Stimulated activated naive B cell treated with anti-CD40 and anti-IgM and Interleukin-4, amounts not matched to agents 10 μg/mL and 1 μg/mL and 100 μg/mL, for 72 hours (primary cell): Measurements from ENCODE around the gene S100A16.

Experiments
- ATAC-seq, 2 donors: fragments of 150-1000 bp; cut with Tn5 transposase; replicated peaks; 2 replicates each; pipeline ENCODE4 v1.10.0; 2021; ENCODE audit warnings: moderate library complexity in 1 of 2
- DNase-seq: peaks from one replicate; pipeline ENCODE4 v3.0.0; 2021
- H3K27ac Mint-ChIP-seq: one replicate; pipeline ENCODE4 v1.8.0; 2022; ENCODE audit warnings: mild to moderate bottlenecking, mixed read lengths
- H3K27me3 Mint-ChIP-seq, 2 donors: one replicate each; pipeline ENCODE4 v1.8.0; 2022; ENCODE audit warnings: mixed read lengths in 2 of 2
- H3K36me3 Mint-ChIP-seq, 2 donors: one replicate each; pipeline ENCODE4 v1.8.0; 2022; ENCODE audit warnings: mixed read lengths in 2 of 2, mild to moderate bottlenecking in 1 of 2
- H3K4me1 Mint-ChIP-seq, 2 donors: one replicate each; pipeline ENCODE4 v1.8.0; 2022; ENCODE audit warnings: mixed read lengths in 2 of 2, mild to moderate bottlenecking in 1 of 2
- H3K4me3 Mint-ChIP-seq, 2 donors: one replicate each; pipeline ENCODE4 v1.8.0; 2022; ENCODE audit warnings: mild to moderate bottlenecking in 2 of 2, mixed read lengths in 2 of 2, moderate library complexity in 1 of 2
- H3K9me3 Mint-ChIP-seq, 2 donors: one replicate each; pipeline ENCODE4 v1.8.0; 2022; ENCODE audit warnings: mixed read lengths in 2 of 2, mild to moderate bottlenecking in 1 of 2

The S100A16 gene

DNA sequence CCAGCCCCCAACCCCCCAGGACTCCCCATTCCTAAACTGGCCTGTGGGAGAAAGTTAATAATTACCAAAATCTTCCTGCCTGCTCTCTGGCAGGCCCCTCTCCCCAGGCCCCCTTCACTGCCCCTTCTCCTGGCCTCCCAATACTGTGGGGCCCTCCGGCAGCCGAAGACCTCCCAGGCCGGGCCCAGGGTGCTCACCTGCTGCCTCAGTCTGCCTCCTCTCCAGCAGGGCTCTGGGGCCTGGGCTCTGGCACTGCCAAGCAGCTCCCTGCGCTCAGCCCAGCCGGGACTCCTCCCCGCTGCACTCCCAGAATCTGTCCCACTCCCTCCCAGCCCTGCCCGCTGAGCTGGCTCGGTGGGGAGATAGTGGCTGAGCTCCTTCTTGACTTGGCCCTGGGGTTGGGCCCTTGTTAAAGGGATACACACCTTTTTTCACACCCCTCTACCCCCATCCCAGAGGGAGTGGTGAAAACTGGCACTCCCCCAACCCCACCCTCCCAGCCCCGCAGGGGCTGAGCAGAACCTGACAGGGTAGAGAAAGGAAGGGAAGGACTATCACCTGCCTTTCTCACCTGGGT, at the start of gene S100A16:
TSS of gene S100A16 (minus strand) at position 383 of the 577 bp plus-strand sequence. CDS start 4,986 bp downstream, outside the sequence.
- H3K27me3 Mint-ChIP-seq, result peaks cover 0 to 5% of the 10 kb centered on the region in 2 donors
- no peaks in the 10 kb centered on the region for H3K36me3 Mint-ChIP-seq
- no peak within 1 kb of the TSS for H3K4me3 Mint-ChIP-seq
- H3K9me3 Mint-ChIP-seq, result no peaks in the 10 kb centered on the region
- DNase-seq (no peak), ATAC-seq (no peak)
- peak within 1 kb of the TSS; percentile 49 for H3K27ac Mint-ChIP-seq
- peaks cover 24 to 28% of the 10 kb centered on the region in 2 donors for H3K4me1 Mint-ChIP-seq

- H3K9me3 Mint-ChIP-seq, result no peaks in the 10 kb centered on the region
- peaks cover 43 to 47% of the 10 kb centered on the region in 2 donors for H3K36me3 Mint-ChIP-seq
- ATAC-seq, result no peak
- no peak for DNase-seq
- peak overlapping the region; percentile 65 for H3K27ac Mint-ChIP-seq
- H3K4me1 Mint-ChIP-seq, result peaks cover 12 to 25% of the 10 kb centered on the region in 2 donors
- H3K27me3 Mint-ChIP-seq, result no peaks in the 10 kb centered on the region
- H3K4me3 Mint-ChIP-seq, result no peak overlapping the region
Measured at GRCh38 chr1:153662269-153662668, 49.3 kb upstream of the S100A16 start.

GRCh38 chr1:153661111-153661708, 48.3 kb upstream of the S100A16 start:
- Mint-ChIP-seq H3K27ac (peak overlapping the region; percentile 47), H3K4me1 (peaks cover 12 to 25% of the 10 kb centered on the region in 2 donors), H3K9me3 (no peaks in the 10 kb centered on the region), H3K36me3 (peaks cover 35 to 40% of the 10 kb centered on the region in 2 donors), H3K4me3 (no peak overlapping the region), H3K27me3 (no peaks in the 10 kb centered on the region)
- ATAC-seq, result no peak
- no peak for DNase-seq

GRCh38 chr1:153659656-153660055, 46.7 kb upstream of the S100A16 start:
- Mint-ChIP-seq H3K27ac (peak overlapping the region; percentile 59), H3K27me3 (no peaks in the 10 kb centered on the region), H3K9me3 (no peaks in the 10 kb centered on the region), H3K36me3 (peaks cover 24 to 29% of the 10 kb centered on the region in 2 donors), H3K4me3 (peak overlapping the region; percentile 97 to 99), H3K4me1 (peaks cover 12 to 25% of the 10 kb centered on the region in 2 donors)
- DNase-seq, result no peak
- no peak for ATAC-seq

GRCh38 chr1:153659175-153659534, 46.2 kb upstream of the S100A16 start:
- no peaks in the 10 kb centered on the region for H3K27me3 Mint-ChIP-seq
- no peaks in the 10 kb centered on the region for H3K9me3 Mint-ChIP-seq
- peak overlapping the region; percentile 94 for H3K27ac Mint-ChIP-seq
- ATAC-seq (no peak), DNase-seq (no peak)
- peak overlapping the region; percentile 97 to 99 for H3K4me3 Mint-ChIP-seq
- peaks cover 21 to 26% of the 10 kb centered on the region in 2 donors for H3K36me3 Mint-ChIP-seq
- peaks cover 12 to 25% of the 10 kb centered on the region in 2 donors for H3K4me1 Mint-ChIP-seq

- ATAC-seq (peak; percentile 99), DNase-seq (peak; percentile 90)
- peak within 1 kb of the TSS; percentile 97 to 99 for H3K4me3 Mint-ChIP-seq
- peak within 1 kb of the TSS; percentile 94 for H3K27ac Mint-ChIP-seq
- H3K27me3 Mint-ChIP-seq, result no peaks in the 10 kb centered on the region
- H3K36me3 Mint-ChIP-seq, result peaks cover 17 to 21% of the 10 kb centered on the region in 2 donors
- no peaks in the 10 kb centered on the region for H3K9me3 Mint-ChIP-seq
- H3K4me1 Mint-ChIP-seq, result peaks cover 12 to 25% of the 10 kb centered on the region in 2 donors
Measured at GRCh38 chr1:153658400-153659174, 45.6 kb upstream of the S100A16 start, which contains the start of gene SNAPIN. TSS of gene SNAPIN (plus strand) at chr1:153658703. CDS start at chr1:153658744, 41 bp downstream.

GRCh38 chr1:153655333-153655732, 42.4 kb upstream of the S100A16 start:
- Mint-ChIP-seq H3K36me3 (peaks cover 0 to 3% of the 10 kb centered on the region in 2 donors), H3K27ac (no peak overlapping the region), H3K9me3 (no peaks in the 10 kb centered on the region), H3K4me3 (no peak overlapping the region), H3K27me3 (no peaks in the 10 kb centered on the region), H3K4me1 (peaks cover 5 to 15% of the 10 kb centered on the region in 2 donors)
- DNase-seq (no peak), ATAC-seq (no peak)

- peaks cover 0 to 3% of the 10 kb centered on the region in 2 donors for H3K36me3 Mint-ChIP-seq
- peaks cover 0 to under 1% of the 10 kb centered on the region in 2 donors for H3K4me1 Mint-ChIP-seq
- H3K9me3 Mint-ChIP-seq, result no peaks in the 10 kb centered on the region
- no peak overlapping the region for H3K27ac Mint-ChIP-seq
- H3K4me3 Mint-ChIP-seq, result no peak overlapping the region
- ATAC-seq (no peak), DNase-seq (no peak)
- H3K27me3 Mint-ChIP-seq, result no peaks in the 10 kb centered on the region
Measured at GRCh38 chr1:153652805-153653500, 40.0 kb upstream of the S100A16 start.

- H3K27ac Mint-ChIP-seq, result no peak overlapping the region
- no peak overlapping the region for H3K4me3 Mint-ChIP-seq
- DNase-seq, result no peak
- ATAC-seq, result no peak
- H3K4me1 Mint-ChIP-seq, result peaks cover under 1 to 5% of the 10 kb centered on the region in 2 donors
- no peaks in the 10 kb centered on the region for H3K9me3 Mint-ChIP-seq
- H3K36me3 Mint-ChIP-seq, result peaks cover 6 to 14% of the 10 kb centered on the region in 2 donors
- H3K27me3 Mint-ChIP-seq, result no peaks in the 10 kb centered on the region
Measured at GRCh38 chr1:153651771-153652170, 38.8 kb upstream of the S100A16 start.

GRCh38 chr1:153649863-153650235, 36.9 kb upstream of the S100A16 start:
- Mint-ChIP-seq H3K27me3 (no peaks in the 10 kb centered on the region), H3K36me3 (peaks cover 18 to 31% of the 10 kb centered on the region in 2 donors), H3K27ac (peak overlapping the region; percentile 48), H3K4me3 (no peak overlapping the region), H3K4me1 (peaks cover 9 to 13% of the 10 kb centered on the region in 2 donors), H3K9me3 (no peaks in the 10 kb centered on the region)
- DNase-seq (no peak), ATAC-seq (peak in 1 of 2 donors; percentile 15)

DNA sequence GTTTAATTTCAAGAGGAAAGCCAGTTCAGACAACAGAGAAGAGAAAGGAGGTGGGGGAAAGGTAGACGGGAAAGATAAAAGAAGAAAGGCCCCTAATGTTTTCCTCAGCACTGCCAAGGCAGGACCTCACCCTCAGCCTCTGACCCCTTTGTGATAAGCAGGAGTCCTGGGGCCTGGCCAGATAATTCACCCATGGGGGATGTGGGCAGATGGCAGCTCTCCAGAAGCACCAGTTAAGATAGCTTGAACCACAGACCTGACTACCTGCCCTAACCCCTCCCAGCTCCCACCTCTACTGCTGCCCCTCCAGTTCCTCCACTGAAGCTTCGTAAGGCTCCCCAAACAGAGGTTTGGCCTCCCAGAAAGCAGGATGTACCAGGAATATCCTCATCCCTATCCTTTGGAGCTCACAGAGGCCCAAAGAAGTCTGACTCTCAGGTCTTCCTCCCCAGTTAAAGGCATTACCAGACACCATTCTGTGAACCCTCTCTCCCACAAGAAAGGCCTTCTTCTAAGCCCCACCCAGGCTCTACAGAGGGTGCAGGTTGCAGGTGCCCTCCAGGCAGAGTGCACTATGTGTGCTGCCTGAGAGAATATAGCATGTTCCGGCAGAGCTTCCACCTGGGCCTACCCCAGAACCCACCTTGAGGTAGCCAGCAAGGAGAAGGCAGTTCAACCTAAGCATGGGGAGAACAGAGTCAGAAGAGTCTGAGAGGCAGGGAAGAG, 36.4 kb upstream of the S100A16 start:
- H3K27ac Mint-ChIP-seq, result peak overlapping the region; percentile 79

DNA sequence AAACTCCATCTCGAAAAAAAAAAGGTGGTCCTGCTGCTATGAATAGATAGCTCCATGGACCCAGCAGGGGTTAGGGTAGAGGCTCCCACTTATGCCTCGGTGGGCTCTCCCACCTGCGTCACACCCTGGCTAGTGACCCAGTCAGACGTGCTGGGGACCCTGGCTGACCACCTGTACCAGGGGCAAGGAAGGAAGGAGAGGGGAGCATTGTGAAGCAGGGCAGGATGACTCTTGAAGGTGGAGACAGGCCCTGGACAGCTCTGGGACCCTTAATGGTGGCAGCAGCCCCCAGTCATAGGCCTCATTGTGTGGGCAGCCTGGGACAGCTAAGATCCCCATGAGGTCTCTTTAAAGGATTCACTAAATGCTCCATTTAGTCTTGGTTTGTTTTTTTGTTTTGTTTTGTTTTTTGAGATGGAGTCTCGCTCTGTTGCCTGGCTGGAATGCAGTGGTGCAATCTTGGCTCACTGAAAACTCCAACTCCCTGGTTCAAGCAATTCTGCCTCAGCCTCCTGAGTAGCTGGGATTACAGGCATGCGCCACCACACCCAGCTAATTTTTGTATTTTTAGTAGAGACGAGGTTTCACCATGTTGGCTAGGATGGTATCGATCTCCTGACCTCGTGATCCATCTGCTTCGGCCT, 35.2 kb upstream of the S100A16 start:
- Mint-ChIP-seq H3K27me3 (no peaks in the 10 kb centered on the region), H3K4me1 (peaks cover 14 to 24% of the 10 kb centered on the region in 2 donors), H3K27ac (peak overlapping the region; percentile 37), H3K36me3 (peaks cover 30 to 48% of the 10 kb centered on the region in 2 donors), H3K4me3 (peak overlapping the region in 1 of 2 donors; percentile 29), H3K9me3 (no peaks in the 10 kb centered on the region)
- DNase-seq (no peak), ATAC-seq (peak; percentile 22 to 23)

More for the DNA sequence above, 36.4 kb upstream of the S100A16 start:
- Mint-ChIP-seq H3K4me3 (peak overlapping the region in 1 of 2 donors; percentile 30), H3K36me3 (peaks cover 20 to 36% of the 10 kb centered on the region in 2 donors), H3K27me3 (no peaks in the 10 kb centered on the region), H3K4me1 (peaks cover 10 to 13% of the 10 kb centered on the region in 2 donors), H3K9me3 (no peaks in the 10 kb centered on the region)
- peak in 1 of 2 donors; percentile 43 for ATAC-seq
- no peak for DNase-seq

GRCh38 chr1:153647346-153647714, 34.4 kb upstream of the S100A16 start:
- Mint-ChIP-seq H3K4me1 (peaks cover 17 to 27% of the 10 kb centered on the region in 2 donors), H3K27me3 (no peaks in the 10 kb centered on the region), H3K36me3 (peaks cover 33 to 51% of the 10 kb centered on the region in 2 donors), H3K9me3 (no peaks in the 10 kb centered on the region), H3K27ac (peak overlapping the region; percentile 89), H3K4me3 (no peak overlapping the region)
- DNase-seq (no peak), ATAC-seq (no peak)
